NCI-H2081 treated with DMSO at 0.1 percent for 48 hours (cell line): ENCODE data around the gene HOXD9.

Experiments
- DNase-seq: peaks from one replicate; lab custom pipeline; 2025; lab: John Stamatoyannopoulos, UW

Gene HOXD9

GRCh38 chr2:176169181-176169580 is 46.7 kb downstream of the HOXD9 start:
- no peak for DNase-seq

DNA sequence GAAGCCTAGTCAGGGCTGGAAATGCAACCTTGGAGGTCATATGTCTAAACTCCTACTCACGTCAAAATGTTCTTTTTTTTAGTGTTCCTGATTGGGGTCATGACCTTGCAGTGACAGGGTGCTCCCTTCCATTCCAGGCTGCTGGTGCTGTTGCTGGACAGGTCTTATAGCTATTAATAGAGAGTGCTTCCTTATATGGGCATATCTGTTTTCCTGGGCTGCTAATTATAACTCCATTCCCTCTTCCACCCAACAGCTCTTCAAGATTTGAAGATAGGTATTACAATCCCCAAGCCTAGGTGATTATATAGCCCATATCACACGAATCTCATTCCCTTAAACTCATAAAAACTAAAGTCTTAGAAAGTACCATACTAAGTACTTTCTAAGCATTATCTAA is 47.2 kb downstream of the HOXD9 start:
- DNase-seq = no peak

- DNase-seq = no peak
These were observed 48.2 kb downstream of the HOXD9 start for GRCh38 chr2:176170602-176171305.

DNA sequence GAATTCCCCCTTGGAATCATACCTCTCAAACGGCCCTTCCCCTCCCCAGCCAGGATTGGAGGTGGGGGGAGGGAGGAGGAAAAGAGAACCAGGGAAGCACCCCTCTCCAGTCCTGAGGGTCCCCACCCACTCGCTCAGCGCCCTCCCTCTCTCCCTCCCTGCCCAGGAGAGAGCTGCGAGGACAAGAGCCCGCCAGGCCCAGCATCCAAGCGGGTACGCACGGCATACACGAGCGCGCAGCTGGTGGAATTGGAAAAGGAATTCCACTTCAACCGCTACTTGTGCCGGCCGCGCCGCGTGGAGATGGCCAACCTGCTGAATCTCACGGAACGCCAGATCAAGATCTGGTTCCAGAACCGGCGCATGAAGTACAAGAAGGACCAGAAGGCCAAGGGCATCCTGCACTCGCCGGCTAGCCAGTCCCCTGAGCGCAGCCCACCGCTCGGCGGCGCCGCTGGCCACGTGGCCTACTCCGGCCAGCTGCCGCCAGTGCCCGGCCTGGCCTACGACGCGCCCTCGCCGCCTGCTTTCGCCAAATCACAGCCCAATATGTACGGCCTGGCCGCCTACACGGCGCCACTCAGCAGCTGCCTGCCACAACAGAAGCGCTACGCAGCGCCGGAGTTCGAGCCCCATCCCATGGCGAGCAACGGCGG is 49.0 kb downstream of the HOXD9 start:
- DNase-seq = no peak

- DNase-seq = no peak
These were observed 49.7 kb downstream of the HOXD9 start for GRCh38 chr2:176172007-176172894.

- no peak for DNase-seq
These were observed 50.5 kb downstream of the HOXD9 start for GRCh38 chr2:176172895-176173566.

DNA sequence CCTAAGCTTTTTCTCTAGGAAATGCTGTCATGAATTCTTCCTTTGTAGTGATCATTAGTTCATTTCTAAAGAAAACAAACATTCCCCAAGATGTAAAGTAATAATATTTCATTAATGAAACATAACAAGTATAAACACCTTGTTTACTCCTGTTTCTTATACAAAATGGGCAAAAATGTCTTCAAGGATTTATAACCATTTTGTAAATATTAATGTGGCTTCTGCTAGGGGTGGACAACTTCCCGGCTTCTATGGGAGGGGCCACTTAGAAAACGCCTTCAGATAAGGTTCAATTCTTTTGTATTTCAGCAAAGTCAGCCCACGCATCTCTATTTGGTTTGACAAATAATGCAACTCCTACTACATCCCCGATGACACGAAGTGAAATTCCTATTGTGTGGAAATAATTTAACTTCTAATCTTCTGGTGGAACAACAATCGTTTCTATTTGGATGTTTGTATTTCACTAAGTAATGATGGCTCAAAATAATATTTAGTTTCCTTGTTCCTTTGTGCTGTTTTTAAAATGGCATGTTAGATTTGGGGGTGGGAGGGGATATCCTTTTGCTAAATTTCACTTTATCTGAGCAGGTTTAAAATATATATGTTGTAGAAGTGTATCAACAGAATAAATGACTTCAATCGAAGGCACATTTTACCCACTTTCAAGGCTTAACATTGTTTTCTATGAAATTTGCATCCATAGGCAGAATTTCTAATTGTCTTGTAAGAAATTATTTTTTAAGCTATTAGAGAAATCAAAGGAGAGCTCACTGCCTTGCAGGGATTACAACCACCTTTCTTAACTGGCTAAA is 51.3 kb downstream of the HOXD9 start:
- DNase-seq = no peak

DNA sequence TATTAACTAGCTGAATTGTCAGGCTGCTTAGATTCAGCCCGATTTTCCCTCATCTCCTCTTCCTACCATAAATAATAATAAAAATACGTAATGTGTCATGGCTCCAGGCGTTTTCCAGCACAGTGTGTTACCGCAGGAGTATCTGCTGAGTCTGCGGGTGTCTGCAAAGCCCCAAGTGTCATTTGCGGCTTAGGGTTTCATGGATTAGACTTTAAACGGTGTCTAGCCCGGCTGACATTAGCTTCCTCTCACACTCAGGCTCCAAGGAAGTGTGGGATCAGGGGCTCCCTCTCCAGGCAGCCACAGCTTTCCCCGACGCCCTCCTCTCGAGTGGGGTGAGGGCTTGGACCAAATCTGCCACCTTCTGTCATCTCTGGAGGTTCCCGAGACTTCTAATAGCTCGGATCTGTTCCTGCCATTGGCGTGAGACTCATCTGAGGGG is 51.9 kb downstream of the HOXD9 start:
- no peak for DNase-seq
